Mucosa of rectum (tissue), 2 donors: Measurements from ENCODE around the gene SAG.
"Not testable (repeated sequence)": the region's sequence is repeated elsewhere in the genome, so short reads cannot be mapped to it uniquely, and the experiment has no call there.

Experiments used
- H3K27ac ChIP-seq, 2 donors: one replicate each; pipeline ENCODE4 v1.7.0; 2013; ENCODE audit warnings: inconsistent platforms in 2 of 2, low read depth in 2 of 2, low read length in 2 of 2
- H3K27me3 ChIP-seq, 2 donors: one replicate each; pipeline ENCODE4 v1.7.0; 2013; ENCODE audit warnings: low read length in 2 of 2; ENCODE audit not compliant: control insufficient read depth in 2 of 2, insufficient read depth in 2 of 2
- H3K36me3 ChIP-seq, 2 donors: one replicate each; pipeline ENCODE4 v1.7.0; 2013; ENCODE audit warnings: low read length in 2 of 2; ENCODE audit not compliant: control insufficient read depth in 2 of 2, insufficient read depth in 2 of 2
- H3K4me1 ChIP-seq, 2 donors: one replicate each; pipeline ENCODE4 v1.7.0; 2013; ENCODE audit warnings: low read length in 2 of 2, mild to moderate bottlenecking in 1 of 2; ENCODE audit not compliant: control insufficient read depth in 2 of 2, insufficient read depth in 2 of 2
- H3K4me3 ChIP-seq, 2 donors: one replicate each; pipeline ENCODE4 v1.7.0; 2013; ENCODE audit warnings: low read length in 2 of 2
- H3K9ac ChIP-seq, 2 donors: one replicate each; pipeline ENCODE4 v1.7.0; 2013; ENCODE audit warnings: low read length in 2 of 2, low read depth in 1 of 2, mild to moderate bottlenecking in 1 of 2
- H3K9me3 ChIP-seq, 2 donors: one replicate each; pipeline ENCODE4 v1.7.0; 2013; ENCODE audit warnings: low read length in 2 of 2; ENCODE audit not compliant: control insufficient read depth in 2 of 2
- donor health status: healthy.
- donor health status: Normal muscosa, but diverticular disease.

The SAG gene

GRCh38 chr2:233325814-233326213 lies 18.2 kb downstream of the SAG start:
- Histone ChIP-seq H3K4me1 (no peaks in the 10 kb centered on the region), H3K27me3 (no peaks in the 10 kb centered on the region), H3K9ac (no peak overlapping the region), H3K4me3 (no peak overlapping the region), H3K27ac (no peak overlapping the region), H3K9me3 (no peaks in the 10 kb centered on the region), H3K36me3 (no peaks in the 10 kb centered on the region)

- Histone ChIP-seq H3K9me3 (no peaks in the 10 kb centered on the region), H3K9ac (no peak overlapping the region), H3K4me3 (no peak overlapping the region), H3K36me3 (no peaks in the 10 kb centered on the region), H3K27ac (no peak overlapping the region), H3K27me3 (no peaks in the 10 kb centered on the region), H3K4me1 (no peaks in the 10 kb centered on the region)
These were observed 18.9 kb downstream of the SAG start for GRCh38 chr2:233326500-233326899.

- Histone ChIP-seq H3K9me3 (no peaks in the 10 kb centered on the region), H3K9ac (no peak overlapping the region), H3K4me3 (no peak overlapping the region), H3K27me3 (no peaks in the 10 kb centered on the region), H3K4me1 (peaks cover 0 to 8% of the 10 kb centered on the region in 2 donors), H3K36me3 (no peaks in the 10 kb centered on the region), H3K27ac (no peak overlapping the region)
These were observed 21.3 kb downstream of the SAG start for GRCh38 chr2:233328922-233329321.

- no peak overlapping the region for H3K27ac ChIP-seq
- no peak overlapping the region for H3K4me3 ChIP-seq
- H3K36me3 ChIP-seq, result no peaks in the 10 kb centered on the region
- peaks cover 0 to 10% of the 10 kb centered on the region in 2 donors for H3K4me1 ChIP-seq
- H3K9ac ChIP-seq, result no peak overlapping the region
- no peaks in the 10 kb centered on the region for H3K27me3 ChIP-seq
- H3K9me3 ChIP-seq, result no peaks in the 10 kb centered on the region
These were observed 22.0 kb downstream of the SAG start for GRCh38 chr2:233329489-233330135.

DNA sequence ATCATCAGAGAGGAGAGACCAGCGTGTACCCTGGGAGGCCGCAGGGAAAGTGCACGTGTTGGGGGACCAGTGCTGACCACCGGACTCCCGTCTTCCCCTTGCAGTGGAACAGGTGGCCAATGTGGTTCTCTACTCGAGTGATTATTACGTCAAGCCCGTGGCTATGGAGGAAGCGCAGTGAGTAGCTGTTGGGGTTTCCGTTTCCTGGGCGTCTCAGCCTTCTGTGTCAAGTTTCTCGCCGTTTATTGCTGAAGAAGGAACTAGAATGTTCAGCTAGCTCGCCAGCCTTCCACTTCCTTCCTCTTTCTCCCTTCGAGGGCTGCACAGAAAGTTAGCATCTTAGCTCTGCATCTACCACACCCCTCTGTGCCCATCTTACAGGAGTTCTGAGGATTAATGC lies 23.9 kb downstream of the SAG start:
- H3K27me3 ChIP-seq, result no peaks in the 10 kb centered on the region
- peak overlapping the region in 1 of 2 donors; percentile 48 for H3K4me3 ChIP-seq
- peaks cover 5 to 14% of the 10 kb centered on the region in 2 donors for H3K4me1 ChIP-seq
- H3K36me3 ChIP-seq, result no peaks in the 10 kb centered on the region
- no peak overlapping the region for H3K9ac ChIP-seq
- H3K27ac ChIP-seq, result peak overlapping the region; percentile 64 to 85
- no peaks in the 10 kb centered on the region for H3K9me3 ChIP-seq

DNA sequence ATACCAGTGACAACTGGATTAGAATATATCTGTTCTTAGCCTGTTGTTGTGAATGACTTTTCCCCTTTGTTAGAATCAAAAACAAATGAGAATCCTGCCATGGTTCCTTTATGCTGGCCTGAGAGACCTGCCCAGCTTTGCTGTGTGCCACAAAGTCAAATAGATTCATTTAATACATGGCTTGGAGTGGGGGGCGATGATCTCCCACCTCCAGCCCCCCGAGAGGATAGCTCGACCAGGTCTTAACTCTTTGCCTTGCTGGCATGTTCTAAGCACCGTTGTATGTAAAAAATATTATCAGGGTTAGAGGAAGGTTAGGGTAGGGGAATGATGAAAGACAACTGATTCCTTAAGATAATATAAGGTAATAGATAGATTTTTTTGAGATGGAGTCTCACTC lies 24.5 kb downstream of the SAG start:
- Histone ChIP-seq H3K4me1 (peaks cover 10 to 14% of the 10 kb centered on the region in 2 donors), H3K9ac (peak overlapping the region in 1 of 2 donors; percentile 14), H3K27ac (peak overlapping the region; percentile 64 to 67), H3K27me3 (no peaks in the 10 kb centered on the region), H3K36me3 (no peaks in the 10 kb centered on the region), H3K9me3 (no peaks in the 10 kb centered on the region), H3K4me3 (peak overlapping the region in 1 of 2 donors; percentile 9)

- Histone ChIP-seq H3K4me1 (peaks cover 14 to 20% of the 10 kb centered on the region in 2 donors), H3K9me3 (no peaks in the 10 kb centered on the region), H3K27ac (no peak overlapping the region), H3K4me3 (no peak overlapping the region), H3K27me3 (no peaks in the 10 kb centered on the region), H3K9ac (no peak overlapping the region), H3K36me3 (no peaks in the 10 kb centered on the region)
These were observed 27.3 kb downstream of the SAG start for GRCh38 chr2:233334915-233335314.

GRCh38 chr2:233336091-233336490 lies 28.5 kb downstream of the SAG start:
- H3K9me3 ChIP-seq, H3K27me3 ChIP-seq, H3K36me3 ChIP-seq, H3K4me3 ChIP-seq, H3K27ac ChIP-seq, H3K9ac ChIP-seq: not testable (repeated sequence)
- H3K4me1 ChIP-seq, result peaks cover 14 to 20% of the 10 kb centered on the region in 2 donors

DNA sequence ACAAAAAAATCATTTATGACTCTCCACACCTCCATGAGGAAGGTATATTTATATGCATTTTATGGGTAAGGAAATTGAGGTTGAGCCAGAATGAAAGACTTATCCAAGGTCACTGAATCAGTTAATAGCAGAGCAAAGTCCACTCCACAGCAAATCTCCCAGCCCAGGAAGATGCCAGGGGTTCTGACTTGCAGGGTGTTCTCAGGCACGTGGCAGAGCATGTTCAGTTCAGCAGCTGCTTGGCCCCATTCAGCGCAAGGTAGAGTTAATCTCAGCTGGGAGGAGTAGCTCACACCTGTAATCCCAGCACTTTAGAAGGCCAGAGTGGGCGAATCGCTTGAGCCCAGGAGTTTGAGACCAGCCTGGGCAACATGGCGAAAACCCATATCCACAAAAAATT lies 28.9 kb downstream of the SAG start:
- Histone ChIP-seq H3K27ac (peak overlapping the region; percentile 52 to 65), H3K4me3 (no peak overlapping the region), H3K9ac (peak overlapping the region in 1 of 2 donors; percentile 26), H3K9me3 (no peaks in the 10 kb centered on the region), H3K36me3 (no peaks in the 10 kb centered on the region), H3K4me1 (peaks cover 14 to 20% of the 10 kb centered on the region in 2 donors), H3K27me3 (no peaks in the 10 kb centered on the region)

GRCh38 chr2:233338046-233338445 lies 30.4 kb downstream of the SAG start:
- H3K36me3 ChIP-seq, result no peaks in the 10 kb centered on the region
- no peaks in the 10 kb centered on the region for H3K27me3 ChIP-seq
- no peak overlapping the region for H3K9ac ChIP-seq
- no peak overlapping the region for H3K27ac ChIP-seq
- H3K4me1 ChIP-seq, result peaks cover 13 to 20% of the 10 kb centered on the region in 2 donors
- no peak overlapping the region for H3K4me3 ChIP-seq
- no peaks in the 10 kb centered on the region for H3K9me3 ChIP-seq
